Ascending aorta (tissue), 2 donors: ENCODE results near the gene HCRTR1. TPM values are rescaled to one million over a fixed set of nuclear protein-coding genes. Genes with fewer than 3 reads are reported as not detected.
A peak's percentile ranks its signal among the peaks of the same experiment; 100 is the strongest.

ENCODE experiments used
- DNase-seq, 2 donors: peaks; one replicate each; pipeline ENCODE4 v3.0.0-alpha.2; 2019; ENCODE audit warnings: low spot score in 2 of 2
- H3K27ac ChIP-seq, 2 donors: fragments of 200-600 bp; sonication (generic); one replicate each; pipeline ENCODE4 v1.5.1; 2016 to 2017; ENCODE audit warnings: mild to moderate bottlenecking in 1 of 2
- H3K27me3 ChIP-seq: fragments of 200-600 bp; sonication (generic); one replicate; pipeline ENCODE4 v1.5.1; 2017
- H3K36me3 ChIP-seq, 2 donors: fragments of 200-600 bp; sonication (generic); one replicate each; pipeline ENCODE4 v1.5.1; 2016
- H3K4me1 ChIP-seq, 2 donors: fragments of 200-600 bp; sonication (generic); one replicate each; pipeline ENCODE4 v1.5.1; 2016 to 2017; ENCODE audit warnings: mild to moderate bottlenecking in 1 of 2
- H3K4me3 ChIP-seq, 2 donors: fragments of 200-600 bp; sonication (generic); one replicate each; pipeline ENCODE4 v1.5.1; 2016 to 2017; ENCODE audit warnings: mild to moderate bottlenecking in 1 of 2
- H3K9me3 ChIP-seq, 2 donors: fragments of 200-600 bp; sonication (generic); one replicate each; pipeline ENCODE4 v1.5.1; 2016
- intact Hi-C: fragments of 100-400 bp; cut with DNase I; formaldehyde crosslinking; loops from one replicate; pipeline ENCODE4 v1.15.1; 2023
- total RNA-seq: library from RNA; depleted of rRNA; stranded (reverse); fragments of >200 nt; gene quantifications from one replicate; pipeline ENCODE4 v1.1.0, GENCODE V29; 2016
- TF ChIP-seq, protein P1 (sequence below), 3 experiments: fragments of 200-600 bp in 2 of 3; fragments of 450-650 bp in 1 of 3; sonication (generic) in 2 of 3; IDR thresholded peaks; one replicate each; pipeline ENCODE4 v1.5.1; 2016 to 2019; ENCODE audit warnings: antibody characterized with exemption in 3 of 3, mild to moderate bottlenecking in 1 of 3, moderate library complexity in 1 of 3

Gene HCRTR1
- total RNA-seq, 1 donor from 2014 or later, result not detected

DNA sequence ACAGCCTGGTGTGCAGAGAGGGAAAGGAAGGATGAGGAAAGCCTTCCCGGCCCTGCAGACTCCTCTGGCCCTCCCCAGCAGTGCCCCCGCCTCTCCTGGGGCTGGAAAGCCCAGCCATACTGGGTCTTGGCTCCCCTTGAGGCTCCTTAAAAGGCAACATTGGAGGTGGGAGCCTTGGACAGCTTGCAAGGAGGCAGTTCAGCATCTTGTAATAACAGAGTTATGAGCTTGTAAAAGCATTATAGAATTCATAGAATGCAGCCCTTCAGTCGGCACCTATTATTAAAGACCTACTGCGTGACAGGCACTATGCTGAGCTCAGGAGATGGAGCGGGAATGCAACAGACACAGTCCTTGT is 37.0 kb upstream of the HCRTR1 start:
- DNase-seq, result peak in 1 of 2 donors; percentile 89
- Histone ChIP-seq H3K27ac (peak overlapping the region; percentile 93 to 97), H3K9me3 (no peaks in the 10 kb centered on the region), H3K27me3 (no peaks in the 10 kb centered on the region), H3K4me1 (peaks cover 35 to 51% of the 10 kb centered on the region in 2 donors), H3K4me3 (peak overlapping the region; percentile 49 to 89), H3K36me3 (peaks cover 21 to 37% of the 10 kb centered on the region in 2 donors)
- intact Hi-C loops, result loop anchor here (10.0 kb wide), 2 partner anchors 364 to 484 kb away; no protein-coding TSS in a partner anchor
- TF ChIP-seq, protein P1, sequence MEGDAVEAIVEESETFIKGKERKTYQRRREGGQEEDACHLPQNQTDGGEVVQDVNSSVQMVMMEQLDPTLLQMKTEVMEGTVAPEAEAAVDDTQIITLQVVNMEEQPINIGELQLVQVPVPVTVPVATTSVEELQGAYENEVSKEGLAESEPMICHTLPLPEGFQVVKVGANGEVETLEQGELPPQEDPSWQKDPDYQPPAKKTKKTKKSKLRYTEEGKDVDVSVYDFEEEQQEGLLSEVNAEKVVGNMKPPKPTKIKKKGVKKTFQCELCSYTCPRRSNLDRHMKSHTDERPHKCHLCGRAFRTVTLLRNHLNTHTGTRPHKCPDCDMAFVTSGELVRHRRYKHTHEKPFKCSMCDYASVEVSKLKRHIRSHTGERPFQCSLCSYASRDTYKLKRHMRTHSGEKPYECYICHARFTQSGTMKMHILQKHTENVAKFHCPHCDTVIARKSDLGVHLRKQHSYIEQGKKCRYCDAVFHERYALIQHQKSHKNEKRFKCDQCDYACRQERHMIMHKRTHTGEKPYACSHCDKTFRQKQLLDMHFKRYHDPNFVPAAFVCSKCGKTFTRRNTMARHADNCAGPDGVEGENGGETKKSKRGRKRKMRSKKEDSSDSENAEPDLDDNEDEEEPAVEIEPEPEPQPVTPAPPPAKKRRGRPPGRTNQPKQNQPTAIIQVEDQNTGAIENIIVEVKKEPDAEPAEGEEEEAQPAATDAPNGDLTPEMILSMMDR (IDR thresholded peaks at IDR 0.05), result no peak

DNA sequence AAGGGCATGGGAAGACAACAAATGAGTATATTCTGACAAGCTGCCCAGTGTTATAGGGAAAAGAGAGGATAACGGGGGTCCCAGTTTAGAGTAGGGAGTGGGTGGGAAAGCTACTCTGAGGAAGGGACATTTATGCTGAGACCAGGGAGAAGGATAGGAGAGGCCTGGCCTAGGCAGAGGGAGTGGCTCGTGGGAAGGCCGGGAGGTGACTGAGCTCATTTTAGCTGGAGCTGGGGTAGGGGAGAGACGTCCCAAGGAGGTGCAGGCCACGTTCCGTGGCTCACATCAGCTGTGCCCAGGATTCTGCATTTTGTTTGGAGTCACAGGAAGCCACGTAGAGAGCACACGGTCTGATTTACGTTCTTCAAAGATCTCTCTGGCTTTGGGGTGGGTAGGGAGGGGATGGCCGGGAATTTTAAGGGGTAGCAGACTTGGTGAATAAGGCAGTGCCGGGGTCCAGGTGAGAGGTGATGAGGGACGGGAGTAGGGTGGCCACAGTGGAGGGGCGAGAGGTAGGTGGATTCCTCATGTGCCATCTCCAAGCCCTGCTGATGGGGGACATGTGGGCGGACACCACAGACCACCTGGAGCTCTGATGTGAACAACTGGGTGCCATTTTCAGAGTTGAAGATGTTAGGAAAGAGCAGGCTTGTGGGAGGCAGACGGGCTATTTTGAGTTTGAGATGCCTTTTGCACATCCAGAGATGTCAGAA is 36.4 kb upstream of the HCRTR1 start:
- H3K9me3 ChIP-seq, result no peaks in the 10 kb centered on the region
- peak overlapping the region; percentile 93 to 97 for H3K27ac ChIP-seq
- intact Hi-C loops, result loop anchor here (10.0 kb wide), 2 partner anchors 364 to 484 kb away; no protein-coding TSS in a partner anchor
- TF ChIP-seq, protein P1 (IDR thresholded peaks at IDR 0.05), result no peak
- peaks cover 34 to 51% of the 10 kb centered on the region in 2 donors for H3K4me1 ChIP-seq
- H3K4me3 ChIP-seq, result peak overlapping the region; percentile 49 to 89
- H3K36me3 ChIP-seq, result peaks cover 27 to 43% of the 10 kb centered on the region in 2 donors
- no peaks in the 10 kb centered on the region for H3K27me3 ChIP-seq
- no peak for DNase-seq

DNA sequence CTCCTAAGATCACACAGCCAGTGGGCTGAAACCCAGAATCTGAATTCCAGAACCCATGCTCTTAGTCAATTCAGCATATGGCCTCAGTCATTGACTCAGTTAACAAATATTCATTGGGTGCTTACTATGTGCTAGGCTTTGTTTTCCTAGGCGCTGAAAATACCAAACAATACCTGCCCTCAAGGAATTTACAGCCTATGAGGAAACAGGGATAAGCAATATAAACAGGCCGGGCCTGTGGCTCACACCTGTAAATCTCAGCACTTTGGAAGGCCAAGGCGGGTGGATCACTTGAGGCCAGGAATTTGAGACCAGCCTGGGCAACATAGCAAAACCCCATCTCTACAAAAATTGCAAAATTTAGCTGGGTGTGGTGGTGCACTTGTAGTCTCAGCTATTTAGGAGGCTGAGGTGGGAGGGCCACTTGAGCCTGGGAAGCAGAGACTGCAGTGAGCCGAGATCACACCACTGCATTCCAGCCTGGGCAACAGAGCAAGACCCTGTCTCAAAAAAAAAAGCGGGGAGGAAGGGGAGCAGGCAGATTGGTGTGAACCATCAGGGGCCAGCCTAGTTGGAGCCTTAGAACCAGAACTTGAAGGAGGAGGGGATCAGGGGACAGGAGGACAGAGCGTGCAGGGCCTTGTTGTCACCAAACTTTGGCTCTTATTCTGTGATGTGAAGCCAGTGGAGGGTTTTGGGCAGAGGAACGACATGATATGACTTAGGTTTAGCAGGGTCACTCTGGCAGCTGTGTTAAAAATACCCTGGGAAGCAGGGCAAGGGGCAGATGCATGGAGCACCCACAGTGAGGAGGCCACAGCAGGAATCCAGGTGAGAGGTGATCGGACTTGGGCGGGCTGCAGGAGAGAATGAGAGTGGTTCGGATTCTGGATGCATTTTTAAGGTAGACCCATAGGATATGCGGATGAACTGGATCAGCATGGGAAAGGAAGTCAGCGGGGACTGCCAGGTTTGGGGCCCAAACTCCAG is 35.4 kb upstream of the HCRTR1 start:
- peaks cover 37 to 54% of the 10 kb centered on the region in 2 donors for H3K36me3 ChIP-seq
- peak overlapping the region; percentile 93 to 97 for H3K27ac ChIP-seq
- H3K4me3 ChIP-seq, result peak overlapping the region; percentile 22 to 89
- H3K4me1 ChIP-seq, result peaks cover 40 to 60% of the 10 kb centered on the region in 2 donors
- no peaks in the 10 kb centered on the region for H3K27me3 ChIP-seq
- intact Hi-C loops, result loop anchor here (10.0 kb wide), 2 partner anchors 363 to 483 kb away; no protein-coding TSS in a partner anchor
- no peak for DNase-seq
- no peaks in the 10 kb centered on the region for H3K9me3 ChIP-seq
- TF ChIP-seq, protein P1 (IDR thresholded peaks at IDR 0.05), result no peak

DNA sequence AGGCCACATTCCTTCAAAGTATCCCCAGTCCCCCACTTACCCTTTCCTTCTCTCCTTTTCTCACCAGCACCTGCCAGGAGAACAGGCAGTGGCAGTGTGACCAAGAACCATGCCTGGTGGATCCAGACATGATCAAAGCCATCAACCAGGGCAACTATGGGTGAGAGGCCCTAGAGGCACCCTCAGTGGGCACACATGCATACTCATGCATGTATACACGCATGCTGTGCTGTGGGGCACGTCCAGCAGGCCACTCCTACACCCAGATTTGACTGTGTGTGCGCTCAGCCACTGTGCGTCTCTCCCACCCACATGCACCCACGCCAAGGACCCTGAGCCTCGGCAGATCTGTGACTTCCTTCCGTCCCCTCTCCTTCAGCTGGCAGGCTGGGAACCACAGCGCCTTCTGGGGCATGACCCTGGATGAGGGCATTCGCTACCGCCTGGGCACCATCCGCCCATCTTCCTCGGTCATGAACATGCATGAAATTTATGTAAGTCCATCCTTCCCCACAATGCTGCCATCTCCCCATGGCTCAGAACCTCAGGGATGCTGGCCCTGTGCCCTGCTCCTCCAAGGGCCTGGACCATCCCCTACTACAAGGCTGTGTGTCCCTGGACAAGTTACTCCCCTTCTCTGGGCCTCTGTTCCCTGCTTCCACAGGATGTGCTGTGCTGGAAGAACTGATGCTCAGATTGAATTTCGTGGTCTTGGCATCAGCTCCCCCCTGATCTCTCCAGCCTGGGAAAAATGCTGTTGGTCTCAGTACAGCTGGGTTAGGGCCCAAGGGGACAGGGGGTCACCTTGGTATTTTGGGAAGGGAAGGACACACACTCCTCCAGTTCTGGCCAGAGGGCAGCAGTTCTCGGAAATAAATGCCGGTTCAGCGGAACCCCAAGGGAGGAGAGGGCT is 34.2 kb upstream of the HCRTR1 start:
- TF ChIP-seq, protein P1 (IDR thresholded peaks at IDR 0.05), result no peak
- Histone ChIP-seq H3K4me1 (peaks cover 45 to 72% of the 10 kb centered on the region in 2 donors), H3K27ac (peak overlapping the region; percentile 93 to 97), H3K36me3 (peaks cover 37 to 54% of the 10 kb centered on the region in 2 donors), H3K4me3 (peak overlapping the region; percentile 37 to 89), H3K9me3 (no peaks in the 10 kb centered on the region), H3K27me3 (no peaks in the 10 kb centered on the region)
- intact Hi-C loops, result loop anchor here (10.0 kb wide), 2 partner anchors 361 to 481 kb away; no protein-coding TSS in a partner anchor
- DNase-seq, result peak in 1 of 2 donors; percentile 72
